BLaER1 treated with 17β-estradiol and CSF1 and Interleukin-3, amounts not matched to agents 10 nM and 100 nM (cell line): ENCODE results near the gene GRAMD2B.

Experiments used
- H3K27ac ChIP-seq, 11 experiments: shearing (Covaris generic); formaldehyde crosslinking; 2 replicates each; pipeline ENCODE4 v1.8.1; 2022
- H3K27me3 ChIP-seq, 11 experiments: shearing (Covaris generic); formaldehyde crosslinking; 2 replicates each; pipeline ENCODE4 v1.8.1; 2022
- H3K36me3 ChIP-seq, 11 experiments: shearing (Covaris generic); formaldehyde crosslinking; 2 replicates each; pipeline ENCODE4 v1.8.1; 2022
- H3K4me1 ChIP-seq, 10 experiments: shearing (Covaris generic); formaldehyde crosslinking; 2 replicates each; pipeline ENCODE4 v1.8.1; 2022
- H3K4me2 ChIP-seq, 11 experiments: shearing (Covaris generic); formaldehyde crosslinking; 2 replicates each; pipeline ENCODE4 v1.8.1; 2022
- H3K4me3 ChIP-seq, 10 experiments: shearing (Covaris generic); formaldehyde crosslinking; 2 replicates each; pipeline ENCODE4 v1.8.1; 2022
- H3K9ac ChIP-seq, 11 experiments: shearing (Covaris generic); formaldehyde crosslinking; 2 replicates each; pipeline ENCODE4 v1.8.1; 2022
- H3K9me3 ChIP-seq, 11 experiments: shearing (Covaris generic); formaldehyde crosslinking; replicated peaks in 1 of 11; 2 replicates each; pipeline ENCODE4 v1.8.1; 2022
- H4K20me1 ChIP-seq, 11 experiments: shearing (Covaris generic); formaldehyde crosslinking; 2 replicates each; pipeline ENCODE4 v1.8.1; 2022
- Cebpa-rat ChIP-seq, 11 experiments: shearing (Covaris generic); IDR thresholded peaks; 2 replicates each; pipeline ENCODE4 v1.8.1; 2022

GRAMD2B gene

GRCh38 chr5:126400621-126401251 lies 22.5 kb upstream of the GRAMD2B start:
- TF ChIP-seq Cebpa-rat (IDR thresholded peaks at IDR 0.05): no peak
- Histone ChIP-seq H3K4me1 (no peaks in the 10 kb centered on the region), H3K4me2 (no peak overlapping the region), H3K9ac (no peak overlapping the region), H4K20me1 (no peaks in the 10 kb centered on the region), H3K4me3 (no peak overlapping the region), H3K36me3 (no peaks in the 10 kb centered on the region), H3K27ac (no peak overlapping the region), H3K27me3 (no peaks in the 10 kb centered on the region), H3K9me3 (peaks cover 24 to 38% (median 32%) of the 10 kb centered on the region in 11 experiments)

- TF ChIP-seq Cebpa-rat (IDR thresholded peaks at IDR 0.05): no peak
- Histone ChIP-seq H3K9ac (no peak overlapping the region), H4K20me1 (no peaks in the 10 kb centered on the region), H3K36me3 (no peaks in the 10 kb centered on the region), H3K27me3 (no peaks in the 10 kb centered on the region), H3K27ac (no peak overlapping the region), H3K9me3 (peaks cover 24 to 38% (median 32%) of the 10 kb centered on the region in 11 experiments), H3K4me3 (no peak overlapping the region), H3K4me2 (no peak overlapping the region), H3K4me1 (no peaks in the 10 kb centered on the region)
Measured at GRCh38 chr5:126402621-126403555, 20.3 kb upstream of the GRAMD2B start.

GRCh38 chr5:126403876-126404275 lies 19.3 kb upstream of the GRAMD2B start:
- H3K9ac ChIP-seq: no peak overlapping the region
- H4K20me1 ChIP-seq: no peaks in the 10 kb centered on the region
- H3K36me3 ChIP-seq: no peaks in the 10 kb centered on the region
- H3K4me1 ChIP-seq: no peaks in the 10 kb centered on the region
- H3K27ac ChIP-seq: no peak overlapping the region
- peaks cover 24 to 36% (median 31%) of the 10 kb centered on the region in 11 experiments for H3K9me3 ChIP-seq
- H3K4me3 ChIP-seq: no peak overlapping the region
- no peaks in the 10 kb centered on the region for H3K27me3 ChIP-seq
- H3K4me2 ChIP-seq: no peak overlapping the region
- TF ChIP-seq Cebpa-rat (IDR thresholded peaks at IDR 0.05): no peak

GRCh38 chr5:126410623-126411022 lies 12.6 kb upstream of the GRAMD2B start:
- H3K4me2 ChIP-seq: no peak overlapping the region
- no peaks in the 10 kb centered on the region for H3K27me3 ChIP-seq
- H3K4me3 ChIP-seq: no peak overlapping the region
- H4K20me1 ChIP-seq: no peaks in the 10 kb centered on the region
- no peak for TF ChIP-seq Cebpa-rat (IDR thresholded peaks at IDR 0.05)
- H3K9me3 ChIP-seq: peaks cover 0 to 19% (median 12%) of the 10 kb centered on the region in 11 experiments; a peak in 19 of 22 replicates
- no peak overlapping the region for H3K9ac ChIP-seq
- peaks cover 0 to 6% (median 1%) of the 10 kb centered on the region in 10 experiments; a peak in 5 of 20 replicates for H3K4me1 ChIP-seq
- H3K36me3 ChIP-seq: no peaks in the 10 kb centered on the region
- no peak overlapping the region for H3K27ac ChIP-seq

GRCh38 chr5:126413856-126414255 lies 9.4 kb upstream of the GRAMD2B start:
- Histone ChIP-seq H3K27me3 (no peaks in the 10 kb centered on the region), H3K27ac (no peak overlapping the region), H3K9ac (no peak overlapping the region), H3K4me3 (no peak overlapping the region), H4K20me1 (no peaks in the 10 kb centered on the region), H3K9me3 (peaks cover 0 to 19% (median 12%) of the 10 kb centered on the region in 11 experiments; a peak in 19 of 22 replicates), H3K4me1 (peaks cover 0 to 10% (median 2%) of the 10 kb centered on the region in 10 experiments; a peak in 5 of 20 replicates), H3K36me3 (no peaks in the 10 kb centered on the region), H3K4me2 (no peak overlapping the region)
- no peak for TF ChIP-seq Cebpa-rat (IDR thresholded peaks at IDR 0.05)

GRCh38 chr5:126414874-126415502 lies 8.2 kb upstream of the GRAMD2B start:
- H3K4me1 ChIP-seq: peaks cover 0 to 10% (median 2%) of the 10 kb centered on the region in 10 experiments; a peak in 5 of 20 replicates
- no peak overlapping the region for H3K4me3 ChIP-seq
- no peaks in the 10 kb centered on the region for H4K20me1 ChIP-seq
- no peak overlapping the region for H3K9ac ChIP-seq
- H3K9me3 ChIP-seq: peaks cover 0 to 26% (median 13%) of the 10 kb centered on the region in 11 experiments; a peak in 19 of 22 replicates
- H3K36me3 ChIP-seq: no peaks in the 10 kb centered on the region
- H3K4me2 ChIP-seq: peak overlapping the region in 5 of 11 experiments; percentile 19 to 42 (median 35); a peak in 5 of 22 replicates
- H3K27me3 ChIP-seq: no peaks in the 10 kb centered on the region
- H3K27ac ChIP-seq: no peak overlapping the region
- no peak for TF ChIP-seq Cebpa-rat (IDR thresholded peaks at IDR 0.05)

GRCh38 chr5:126415789-126416188 lies 7.4 kb upstream of the GRAMD2B start:
- H3K4me2 ChIP-seq: peak overlapping the region in 5 of 11 experiments; percentile 11 to 42 (median 35); a peak in 3 of 22 replicates
- no peaks in the 10 kb centered on the region for H3K36me3 ChIP-seq
- peaks cover 0 to 10% (median 2%) of the 10 kb centered on the region in 10 experiments; a peak in 5 of 20 replicates for H3K4me1 ChIP-seq
- no peak overlapping the region for H3K4me3 ChIP-seq
- no peak overlapping the region for H3K27ac ChIP-seq
- H3K9me3 ChIP-seq: peaks cover 0 to 21% (median 8%) of the 10 kb centered on the region in 11 experiments; a peak in 18 of 22 replicates
- no peak for TF ChIP-seq Cebpa-rat (IDR thresholded peaks at IDR 0.05)
- no peak overlapping the region for H3K9ac ChIP-seq
- no peaks in the 10 kb centered on the region for H3K27me3 ChIP-seq
- H4K20me1 ChIP-seq: no peaks in the 10 kb centered on the region

GRCh38 chr5:126416266-126416925 lies 6.8 kb upstream of the GRAMD2B start:
- no peak overlapping the region for H3K9ac ChIP-seq
- no peaks in the 10 kb centered on the region for H3K27me3 ChIP-seq
- H3K36me3 ChIP-seq: no peaks in the 10 kb centered on the region
- no peak overlapping the region for H3K27ac ChIP-seq
- no peak for TF ChIP-seq Cebpa-rat (IDR thresholded peaks at IDR 0.05)
- H3K4me1 ChIP-seq: peaks cover 0 to 10% (median 2%) of the 10 kb centered on the region in 10 experiments; a peak in 5 of 20 replicates
- no peak overlapping the region for H3K4me3 ChIP-seq
- H4K20me1 ChIP-seq: no peaks in the 10 kb centered on the region
- 0 out of 22 replicates have a peak overlapping the region, but pooled peaks of 2 of the 11 experiments have one; percentile 11 to 42 for H3K4me2 ChIP-seq
- peaks cover 0 to 15% (median 2%) of the 10 kb centered on the region in 11 experiments; a peak in 15 of 22 replicates for H3K9me3 ChIP-seq
